HFFc6 (cell line): Measurements from ENCODE around the gene FRMPD3. TPM values are rescaled to one million over a fixed set of nuclear protein-coding genes. Genes with fewer than 3 reads are reported as not detected.
"Not testable (repeated sequence)": the region's sequence is repeated elsewhere in the genome, so short reads cannot be mapped to it uniquely, and the experiment has no call there.

ENCODE experiments used
- DNase-seq: peaks from one replicate; pipeline ENCODE4 v3.0.0-alpha.2; 2018
- H3K27ac Mint-ChIP-seq: 2 replicates; pipeline ENCODE4 v1.8.0; 2020; ENCODE audit warnings: mild to moderate bottlenecking, mixed read lengths
- H3K27me3 Mint-ChIP-seq: 2 replicates; pipeline ENCODE4 v1.8.0; 2021; ENCODE audit warnings: mild to moderate bottlenecking, moderate library complexity, mixed read lengths; ENCODE audit not compliant: insufficient read depth
- H3K36me3 Mint-ChIP-seq: 2 replicates; pipeline ENCODE4 v1.8.0; 2021; ENCODE audit warnings: low read depth, mixed read lengths
- H3K4me1 Mint-ChIP-seq: 2 replicates; pipeline ENCODE4 v1.8.0; 2020; ENCODE audit warnings: low read depth, mixed read lengths
- H3K4me3 Mint-ChIP-seq: 2 replicates; pipeline ENCODE4 v1.8.0; 2020; ENCODE audit warnings: mild to moderate bottlenecking, moderate library complexity, mixed read lengths
- H3K9me3 Mint-ChIP-seq: 2 replicates; pipeline ENCODE4 v1.8.0; 2020; ENCODE audit warnings: mild to moderate bottlenecking, mixed read lengths
- total RNA-seq, 6 experiments: library from RNA; stranded (reverse); fragmentation: NEBNext Ultra II Directional; extraction: Animal tissue kit (Norgen Biotek cat#: 25700); gene quantifications; 2 replicates in 1 of 6; 3 replicates in 5 of 6; pipeline ENCODE4 v1.2.3, GENCODE V29; 2021
- TF ChIP-seq, protein P1 (sequence below): fragments of 200-600 bp; sonication (generic); IDR thresholded peaks from 2 replicates; pipeline ENCODE4 v1.5.0; 2021; ENCODE audit warnings: antibody characterized with exemption, mild to moderate bottlenecking

The FRMPD3 gene
- total RNA-seq, 6 experiments from 2014 or later: 0.02 to 0.10 (median 0.05) TPM; not detected in 1

GRCh38 chrX:107465932-107466620 lies 16.6 kb downstream of the FRMPD3 start:
- Mint-ChIP-seq H3K36me3 (no peaks in the 10 kb centered on the region), H3K4me1 (no peaks in the 10 kb centered on the region)
- TF ChIP-seq, protein P1, sequence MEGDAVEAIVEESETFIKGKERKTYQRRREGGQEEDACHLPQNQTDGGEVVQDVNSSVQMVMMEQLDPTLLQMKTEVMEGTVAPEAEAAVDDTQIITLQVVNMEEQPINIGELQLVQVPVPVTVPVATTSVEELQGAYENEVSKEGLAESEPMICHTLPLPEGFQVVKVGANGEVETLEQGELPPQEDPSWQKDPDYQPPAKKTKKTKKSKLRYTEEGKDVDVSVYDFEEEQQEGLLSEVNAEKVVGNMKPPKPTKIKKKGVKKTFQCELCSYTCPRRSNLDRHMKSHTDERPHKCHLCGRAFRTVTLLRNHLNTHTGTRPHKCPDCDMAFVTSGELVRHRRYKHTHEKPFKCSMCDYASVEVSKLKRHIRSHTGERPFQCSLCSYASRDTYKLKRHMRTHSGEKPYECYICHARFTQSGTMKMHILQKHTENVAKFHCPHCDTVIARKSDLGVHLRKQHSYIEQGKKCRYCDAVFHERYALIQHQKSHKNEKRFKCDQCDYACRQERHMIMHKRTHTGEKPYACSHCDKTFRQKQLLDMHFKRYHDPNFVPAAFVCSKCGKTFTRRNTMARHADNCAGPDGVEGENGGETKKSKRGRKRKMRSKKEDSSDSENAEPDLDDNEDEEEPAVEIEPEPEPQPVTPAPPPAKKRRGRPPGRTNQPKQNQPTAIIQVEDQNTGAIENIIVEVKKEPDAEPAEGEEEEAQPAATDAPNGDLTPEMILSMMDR: no peak

DNA sequence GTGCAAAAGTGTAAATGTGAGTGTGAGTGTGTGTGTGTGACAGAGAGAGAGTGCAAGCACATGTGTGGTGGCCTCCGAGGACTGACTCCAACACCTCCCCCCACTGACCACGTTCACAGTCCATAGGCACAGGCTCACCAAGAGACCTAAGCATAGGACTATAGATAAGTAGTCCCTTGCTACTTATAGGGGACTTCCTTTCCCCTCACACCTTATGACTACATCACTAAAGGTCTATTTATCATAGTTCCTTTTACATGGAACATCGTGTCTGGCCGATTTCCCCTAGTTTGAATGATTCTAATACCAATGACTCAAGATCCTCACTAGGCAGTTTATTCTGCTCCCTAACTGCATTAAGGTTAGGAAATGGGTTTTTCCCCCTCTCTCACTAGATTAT lies 17.8 kb downstream of the FRMPD3 start:
- Mint-ChIP-seq H3K9me3 (no peaks in the 10 kb centered on the region), H3K4me1 (no peaks in the 10 kb centered on the region), H3K27ac (no peak overlapping the region), H3K4me3 (no peak overlapping the region), H3K27me3 (peaks cover 16% of the 10 kb centered on the region; the same call in 1 of the 2 replicates), H3K36me3 (no peaks in the 10 kb centered on the region)
- TF ChIP-seq, protein P1: no peak
- no peak for DNase-seq

More at GRCh38 chrX:107465932-107466620, 16.6 kb downstream of the FRMPD3 start:
- H3K4me3 Mint-ChIP-seq: no peak overlapping the region
- no peaks in the 10 kb centered on the region for H3K9me3 Mint-ChIP-seq
- H3K27ac Mint-ChIP-seq: no peak overlapping the region
- DNase-seq: no peak
- peaks cover 16% of the 10 kb centered on the region; the same call in 1 of the 2 replicates for H3K27me3 Mint-ChIP-seq

DNA sequence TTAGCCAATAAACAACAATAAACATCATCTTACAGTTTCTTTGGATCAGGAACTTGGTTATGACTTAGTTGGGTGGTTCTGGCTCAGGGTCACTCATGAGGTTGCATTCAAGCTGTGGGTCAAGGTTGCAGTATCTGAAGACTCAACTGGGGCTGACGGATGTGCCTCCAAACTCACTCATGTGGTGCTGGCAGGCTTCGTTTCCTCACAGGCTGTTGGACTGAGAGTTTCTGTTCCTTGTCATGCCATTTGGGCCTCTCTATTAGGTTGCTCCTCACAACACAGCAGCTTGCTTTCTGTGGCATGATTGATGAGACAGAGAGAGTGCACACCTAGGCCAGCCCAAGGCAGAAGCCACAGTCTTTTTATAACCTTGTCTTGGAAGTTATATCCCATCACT lies 20.7 kb downstream of the FRMPD3 start:
- Mint-ChIP-seq H3K4me3 (no peak overlapping the region), H3K9me3 (no peaks in the 10 kb centered on the region), H3K36me3 (no peaks in the 10 kb centered on the region), H3K27me3 (peaks cover 12% of the 10 kb centered on the region; the same call in 1 of the 2 replicates), H3K4me1 (no peaks in the 10 kb centered on the region), H3K27ac (no peak overlapping the region)
- TF ChIP-seq, protein P1: no peak
- no peak for DNase-seq

DNA sequence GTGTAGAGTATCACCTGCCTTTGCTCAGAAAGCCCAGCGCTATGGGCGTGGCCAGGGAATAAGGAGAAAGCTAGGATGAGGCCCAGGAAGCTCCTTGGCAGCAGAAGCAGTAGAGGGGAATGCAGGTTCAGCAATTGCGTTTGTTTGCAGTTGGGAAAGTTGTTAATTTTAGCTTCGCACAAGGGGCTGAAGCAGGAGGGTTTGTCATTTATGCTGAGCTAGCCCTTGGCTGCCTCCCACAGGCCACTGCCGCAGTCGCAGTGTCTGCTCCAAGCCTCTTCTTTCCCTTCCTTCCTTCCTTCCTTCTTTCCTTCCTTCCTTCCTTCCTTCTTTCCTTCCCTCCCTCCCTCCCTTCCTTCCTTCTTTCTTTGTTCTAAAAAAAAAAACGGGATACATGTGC lies 21.5 kb downstream of the FRMPD3 start:
- no peak overlapping the region for H3K4me3 Mint-ChIP-seq
- no peak for DNase-seq
- TF ChIP-seq, protein P1: no peak
- no peaks in the 10 kb centered on the region for H3K4me1 Mint-ChIP-seq
- no peaks in the 10 kb centered on the region for H3K36me3 Mint-ChIP-seq
- no peak overlapping the region for H3K27ac Mint-ChIP-seq
- no peaks in the 10 kb centered on the region for H3K9me3 Mint-ChIP-seq
- peaks cover 10% of the 10 kb centered on the region; the same call in 1 of the 2 replicates for H3K27me3 Mint-ChIP-seq

GRCh38 chrX:107471420-107471819 lies 22.0 kb downstream of the FRMPD3 start:
- peaks cover 11% of the 10 kb centered on the region; the same call in 1 of the 2 replicates for H3K27me3 Mint-ChIP-seq
- H3K36me3 Mint-ChIP-seq, H3K4me3 Mint-ChIP-seq, H3K27ac Mint-ChIP-seq, H3K9me3 Mint-ChIP-seq, H3K4me1 Mint-ChIP-seq, DNase-seq: not testable (repeated sequence)

- Mint-ChIP-seq H3K4me3 (no peak overlapping the region), H3K27ac (no peak overlapping the region), H3K9me3 (no peaks in the 10 kb centered on the region), H3K27me3 (peaks cover 15% of the 10 kb centered on the region), H3K4me1 (no peaks in the 10 kb centered on the region), H3K36me3 (no peaks in the 10 kb centered on the region)
- no peak for DNase-seq
- TF ChIP-seq, protein P1: no peak
These were observed 28.0 kb downstream of the FRMPD3 start for GRCh38 chrX:107477406-107477805.
